AG04450 (cell line): ENCODE results near the gene C3orf85. TPM values are rescaled to one million over a fixed set of nuclear protein-coding genes. Genes with fewer than 3 reads are reported as not detected.

Experiments
- CTCF ChIA-PET: fragments of 300-600, 350-600 bp; formaldehyde crosslinking; extraction: SDS; loops from one replicate; lab custom pipeline; 2022; ENCODE audit warnings: antibody characterized with exemption, inconsistent platforms; lab: Charles Lee
- POLR2A ChIA-PET: fragments of 350-600 bp; formaldehyde crosslinking; extraction: SDS; loops from one replicate; lab custom pipeline; 2021; ENCODE audit warnings: antibody characterized with exemption, inconsistent platforms; lab: Yijun Ruan, JAX
- DNase-seq: peaks from one replicate; pipeline ENCODE4 v3.0.0-alpha.2; 2011; ENCODE audit warnings: low read depth, low spot score
- H3K27ac ChIP-seq: one replicate; pipeline ENCODE4 v1.5.1; 2012; ENCODE audit warnings: low read depth, low read length, control low read depth
- H3K27me3 ChIP-seq: one replicate; pipeline ENCODE4 v1.6.0; 2012; ENCODE audit warnings: low read length; ENCODE audit not compliant: control insufficient read depth, insufficient read depth
- H3K4me3 ChIP-seq: 2 replicates; pipeline ENCODE4 v1.5.1; 2011; ENCODE audit warnings: mild to moderate bottlenecking, low read depth, low read length, control low read depth
- H3K9me3 ChIP-seq: 2 replicates; pipeline ENCODE4 v1.5.1; 2012; ENCODE audit warnings: low read length; ENCODE audit not compliant: control insufficient read depth, insufficient read depth
- polyA plus RNA-seq: library from polyadenylated mRNA; depleted of rRNA; stranded (reverse); fragments of >200 nt; gene quantifications from 2 replicates; pipeline ENCODE4 v1.2.3, GENCODE V29; 2011
- TF ChIP-seq, protein P1 (sequence below): IDR thresholded peaks from 2 replicates; pipeline ENCODE4 v1.5.1; 2011; ENCODE audit warnings: low read depth, low read length, control low read depth, inconsistent platforms

C3orf85 gene
- polyA plus RNA-seq, 1 experiment, result not detected

DNA sequence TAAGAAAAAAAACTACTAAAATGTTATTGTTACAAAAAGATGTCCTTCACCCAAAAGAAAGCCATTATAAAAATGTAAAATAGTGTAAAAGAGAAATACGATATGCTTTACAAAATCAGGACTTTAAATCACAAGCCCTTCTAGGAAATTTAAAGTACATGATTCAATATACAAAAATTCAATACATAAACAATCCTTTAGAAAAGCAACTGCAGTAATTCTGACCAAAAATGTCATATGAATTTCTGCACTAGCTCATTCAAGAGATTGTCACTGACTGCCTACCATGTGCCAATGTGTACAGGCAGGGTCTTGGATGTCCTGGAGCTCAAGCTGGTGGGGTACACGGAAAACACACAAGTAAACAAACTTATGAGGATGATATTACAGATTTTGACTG, 21.1 kb upstream of the C3orf85 start:
- ChIA-PET POLR2A (no interaction called here), CTCF (interaction anchor here (0.6 to 1.3 kb wide), 2 partner anchors 35 to 92 kb away, joined by 3 to 4 read pairs; no protein-coding TSS in a partner anchor)
- peaks cover 2% of the 10 kb centered on the region for H3K27me3 ChIP-seq
- H3K27ac ChIP-seq, result no peak overlapping the region
- H3K4me3 ChIP-seq, result no peak overlapping the region
- TF ChIP-seq, protein P1, sequence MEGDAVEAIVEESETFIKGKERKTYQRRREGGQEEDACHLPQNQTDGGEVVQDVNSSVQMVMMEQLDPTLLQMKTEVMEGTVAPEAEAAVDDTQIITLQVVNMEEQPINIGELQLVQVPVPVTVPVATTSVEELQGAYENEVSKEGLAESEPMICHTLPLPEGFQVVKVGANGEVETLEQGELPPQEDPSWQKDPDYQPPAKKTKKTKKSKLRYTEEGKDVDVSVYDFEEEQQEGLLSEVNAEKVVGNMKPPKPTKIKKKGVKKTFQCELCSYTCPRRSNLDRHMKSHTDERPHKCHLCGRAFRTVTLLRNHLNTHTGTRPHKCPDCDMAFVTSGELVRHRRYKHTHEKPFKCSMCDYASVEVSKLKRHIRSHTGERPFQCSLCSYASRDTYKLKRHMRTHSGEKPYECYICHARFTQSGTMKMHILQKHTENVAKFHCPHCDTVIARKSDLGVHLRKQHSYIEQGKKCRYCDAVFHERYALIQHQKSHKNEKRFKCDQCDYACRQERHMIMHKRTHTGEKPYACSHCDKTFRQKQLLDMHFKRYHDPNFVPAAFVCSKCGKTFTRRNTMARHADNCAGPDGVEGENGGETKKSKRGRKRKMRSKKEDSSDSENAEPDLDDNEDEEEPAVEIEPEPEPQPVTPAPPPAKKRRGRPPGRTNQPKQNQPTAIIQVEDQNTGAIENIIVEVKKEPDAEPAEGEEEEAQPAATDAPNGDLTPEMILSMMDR, result no peak
- peaks cover 5% of the 10 kb centered on the region; the same call in 1 of the 2 replicates for H3K9me3 ChIP-seq
- no peak for DNase-seq

DNA sequence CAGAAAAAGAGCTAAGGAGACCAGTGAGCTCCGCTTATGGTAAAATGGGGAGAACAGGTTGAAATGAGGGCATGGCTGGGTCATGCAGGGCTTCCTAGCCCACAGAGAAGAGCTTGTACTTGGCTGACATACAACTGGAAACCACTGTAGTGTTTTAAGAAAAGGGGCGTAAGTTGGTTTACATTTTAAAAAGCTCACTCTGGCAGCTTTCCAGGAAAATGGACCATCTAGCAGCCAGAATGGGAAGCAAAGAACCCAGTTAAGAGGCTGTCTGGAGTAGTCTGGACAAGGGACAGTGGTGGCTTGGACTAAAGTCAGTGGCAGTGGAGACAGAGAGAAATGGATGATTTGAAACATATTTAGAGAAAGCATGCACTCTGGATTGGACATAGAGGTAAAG, 20.5 kb upstream of the C3orf85 start:
- Histone ChIP-seq H3K9me3 (peaks cover 5% of the 10 kb centered on the region; the same call in 1 of the 2 replicates), H3K4me3 (no peak overlapping the region), H3K27ac (no peak overlapping the region), H3K27me3 (peaks cover 2% of the 10 kb centered on the region)
- TF ChIP-seq, protein P1, result no peak
- DNase-seq, result no peak
- ChIA-PET POLR2A (no interaction called here), CTCF (interaction anchor here (0.6 to 1.3 kb wide), 2 partner anchors 35 to 92 kb away, joined by 3 to 4 read pairs; no protein-coding TSS in a partner anchor)

DNA sequence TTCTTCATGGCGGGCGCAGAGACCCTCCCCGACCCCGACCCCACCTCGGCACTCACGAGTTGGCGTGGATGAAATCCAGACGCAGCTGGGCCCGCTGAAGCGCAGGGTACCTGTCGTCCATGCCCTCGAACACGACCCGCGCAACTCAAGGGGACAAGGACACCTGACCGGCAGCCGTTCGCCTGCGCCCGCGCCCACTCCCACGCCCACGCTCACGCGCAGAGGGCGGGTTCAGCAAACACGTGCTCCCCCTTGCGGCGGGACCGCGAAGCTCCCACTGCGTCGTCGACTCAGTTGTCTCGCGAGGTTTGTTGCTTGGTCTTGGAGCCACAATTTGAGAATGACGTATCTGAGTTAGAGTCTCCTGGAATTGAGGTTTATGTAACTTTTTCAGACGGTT, 18.6 kb upstream of the C3orf85 start, which contains the start of gene MORC1:
Gene MORC1 (minus strand): TSS at position 196 of the 400 bp plus-strand sequence. CDS start 75 bp downstream, at position 121.
- no peak for DNase-seq

DNA sequence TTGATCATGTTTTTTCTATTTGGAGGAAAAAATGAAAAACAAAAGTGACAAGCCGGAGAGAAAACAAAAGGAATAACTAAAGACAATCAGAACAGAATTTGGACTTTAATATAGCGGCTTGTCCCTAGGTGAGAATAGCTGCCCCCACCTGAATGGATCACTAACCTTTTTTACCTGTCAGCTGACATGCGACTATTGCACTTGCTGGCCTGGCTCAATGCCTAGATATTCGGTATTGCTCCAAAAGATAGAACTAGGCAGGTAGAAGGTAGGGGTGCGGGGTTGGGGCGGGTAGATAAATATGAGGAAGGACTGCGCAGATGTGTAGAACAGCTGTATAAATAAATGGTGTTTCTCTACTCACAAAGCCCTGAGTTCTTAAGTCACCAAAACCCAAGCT, 17.9 kb upstream of the C3orf85 start:
- DNase-seq, result no peak
- ChIA-PET POLR2A (no interaction called here), CTCF (no interaction called here)
- Histone ChIP-seq H3K27ac (no peak overlapping the region), H3K9me3 (peaks cover 5% of the 10 kb centered on the region; the same call in 1 of the 2 replicates), H3K4me3 (no peak overlapping the region), H3K27me3 (no peaks in the 10 kb centered on the region)
- TF ChIP-seq, protein P1, result no peak

More for the DNA sequence above, 18.6 kb upstream of the C3orf85 start, which contains the start of gene MORC1:
- H3K27me3 ChIP-seq, result peaks cover 2% of the 10 kb centered on the region
- ChIA-PET POLR2A (no interaction called here), CTCF (no interaction called here)
- TF ChIP-seq, protein P1, result no peak
- H3K4me3 ChIP-seq, result no peak within 1 kb of the TSS
- H3K27ac ChIP-seq, result no peak within 1 kb of the TSS
- peaks cover 5% of the 10 kb centered on the region; the same call in 1 of the 2 replicates for H3K9me3 ChIP-seq

DNA sequence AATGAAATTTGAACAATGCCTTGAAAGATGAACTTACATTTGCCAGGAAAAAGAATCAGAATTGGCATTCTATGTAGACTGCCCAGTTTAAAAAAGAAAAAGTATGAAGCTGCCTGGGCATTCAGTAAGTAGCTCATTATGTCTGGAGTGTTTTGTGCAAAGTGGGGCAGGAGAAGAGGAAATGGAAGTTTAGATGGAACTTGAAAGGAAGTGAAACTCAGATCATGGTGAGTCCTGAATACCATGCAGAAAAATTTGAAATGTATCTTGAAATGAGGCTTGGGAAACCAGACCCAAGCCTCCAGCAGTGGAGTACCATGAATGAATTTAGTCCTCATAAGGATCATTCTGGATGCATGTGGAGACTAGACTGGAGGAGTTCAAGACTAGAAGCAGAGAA, 13.8 kb upstream of the C3orf85 start:
- ChIA-PET CTCF (no interaction called here), POLR2A (no interaction called here)
- Histone ChIP-seq H3K9me3 (peaks cover 5% of the 10 kb centered on the region; the same call in 1 of the 2 replicates), H3K4me3 (no peak overlapping the region), H3K27me3 (no peaks in the 10 kb centered on the region), H3K27ac (no peak overlapping the region)
- TF ChIP-seq, protein P1, result no peak
- DNase-seq, result no peak
